Skeletal muscle satellite cell (primary cell): ENCODE results near the gene G3BP1.

ENCODE experiments used
- H3K27me3 ChIP-seq: 2 replicates; pipeline ENCODE4 v1.7.0; 2013; ENCODE audit warnings: low read length; ENCODE audit not compliant: control insufficient read depth, insufficient read depth
- H3K36me3 ChIP-seq: 2 replicates; pipeline ENCODE4 v1.7.0; 2013; ENCODE audit warnings: mild to moderate bottlenecking, control low read depth, low read length; ENCODE audit not compliant: insufficient read depth
- H3K4me1 ChIP-seq: 2 replicates; pipeline ENCODE4 v1.7.0; 2013; ENCODE audit warnings: low read length; ENCODE audit not compliant: control insufficient read depth, insufficient read depth
- H3K4me2 ChIP-seq: 2 replicates; pipeline ENCODE4 v1.7.0; 2013; ENCODE audit warnings: mild to moderate bottlenecking, low read length
- H3K4me3 ChIP-seq: 2 replicates; pipeline ENCODE4 v1.7.0; 2013; ENCODE audit warnings: low read length
- H3K9ac ChIP-seq: 2 replicates; pipeline ENCODE4 v1.7.0; 2013; ENCODE audit warnings: mild to moderate bottlenecking, low read depth, low read length, moderate library complexity
- H3K9me3 ChIP-seq: replicated peaks from 2 replicates; pipeline ENCODE4 v1.7.0; 2013; ENCODE audit warnings: mild to moderate bottlenecking, control low read depth, low read length

G3BP1 gene

DNA sequence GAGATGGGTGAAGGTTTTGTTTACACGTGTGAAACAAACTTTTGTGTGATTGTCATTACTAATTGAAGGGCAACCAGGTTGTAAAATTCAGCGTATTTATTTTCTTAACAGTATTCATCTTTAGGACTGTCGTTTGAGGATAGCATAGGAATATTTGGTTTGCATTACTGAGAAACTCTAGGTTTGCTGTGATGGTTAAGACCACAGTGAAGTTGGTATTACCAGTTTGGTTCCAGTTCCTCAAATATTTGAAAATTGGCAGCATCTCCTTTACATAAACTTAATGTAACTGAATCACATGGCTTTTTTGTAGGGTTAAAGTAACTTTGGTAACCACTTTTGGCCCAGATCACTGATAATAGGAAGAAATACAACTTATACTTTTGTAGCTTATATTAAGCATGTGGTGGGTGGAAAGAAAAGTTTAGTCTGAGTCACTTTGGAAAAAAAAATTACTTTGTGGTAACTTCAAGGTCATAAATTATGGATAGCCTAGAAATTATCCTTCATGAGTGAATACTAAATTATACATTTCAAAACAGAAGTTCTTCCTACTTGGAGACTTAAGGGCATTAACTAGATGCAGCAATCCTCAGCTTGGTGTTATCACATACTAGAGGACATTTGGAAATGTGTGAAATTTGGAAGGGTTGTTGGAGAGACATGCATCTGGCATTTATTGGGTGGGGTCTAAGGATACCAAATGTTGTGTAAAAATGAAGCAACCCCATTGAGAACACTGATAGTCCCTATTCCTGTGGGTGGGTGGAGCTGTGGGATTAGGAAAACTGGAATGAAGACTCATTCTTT lies 33.9 kb downstream of the G3BP1 start:
- no peaks in the 10 kb centered on the region for H3K27me3 ChIP-seq
- H3K36me3 ChIP-seq: peaks cover 75% of the 10 kb centered on the region
- no peak overlapping the region for H3K4me2 ChIP-seq
- peaks cover 22% of the 10 kb centered on the region for H3K4me1 ChIP-seq
- no peak overlapping the region for H3K4me3 ChIP-seq
- H3K9ac ChIP-seq: no peak overlapping the region
- H3K9me3 ChIP-seq: no peaks in the 10 kb centered on the region

DNA sequence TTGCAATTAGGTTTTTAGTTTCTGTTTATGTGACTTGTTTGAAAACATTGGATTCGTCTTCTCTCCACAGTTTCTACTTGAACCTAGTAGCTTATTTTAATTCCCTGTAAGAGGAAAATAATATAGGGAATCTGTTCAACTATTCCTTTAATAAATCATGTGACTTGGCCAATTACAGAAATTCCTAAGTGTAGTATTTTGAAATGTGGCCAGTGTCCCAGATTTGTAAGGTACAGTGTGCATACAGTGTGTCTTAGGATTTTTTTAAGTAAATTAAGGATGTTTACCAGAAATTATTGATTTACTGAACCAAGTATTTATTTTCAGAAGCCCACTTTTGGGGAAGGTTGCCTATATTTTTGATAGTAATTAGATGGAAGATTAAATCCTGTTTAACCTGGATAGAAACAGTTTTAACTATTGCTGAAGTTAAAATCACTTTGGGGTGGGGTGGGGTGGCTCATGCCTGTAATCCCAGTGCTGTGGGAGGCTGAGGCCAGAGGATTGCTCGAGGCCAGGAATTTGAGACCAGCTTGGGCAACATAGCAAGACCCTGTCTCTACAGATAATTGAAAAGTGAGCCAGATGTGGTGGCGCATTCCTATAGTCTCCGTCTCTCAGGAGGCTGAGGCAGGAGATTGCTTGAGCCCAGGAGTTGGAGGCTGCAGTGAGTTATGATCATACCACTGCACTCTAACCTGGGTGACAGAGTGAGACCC lies 36.9 kb downstream of the G3BP1 start:
- H3K9me3 ChIP-seq: no peaks in the 10 kb centered on the region
- H3K4me1 ChIP-seq: peaks cover 25% of the 10 kb centered on the region
- H3K9ac ChIP-seq: no peak overlapping the region
- no peak overlapping the region for H3K4me3 ChIP-seq
- H3K36me3 ChIP-seq: peaks cover 75% of the 10 kb centered on the region
- H3K4me2 ChIP-seq: no peak overlapping the region
- H3K27me3 ChIP-seq: no peaks in the 10 kb centered on the region

- Histone ChIP-seq H3K4me2 (no peak overlapping the region), H3K9me3 (no peaks in the 10 kb centered on the region), H3K4me3 (no peak overlapping the region), H3K36me3 (peaks cover 77% of the 10 kb centered on the region), H3K9ac (no peak overlapping the region), H3K27me3 (no peaks in the 10 kb centered on the region), H3K4me1 (peaks cover 16% of the 10 kb centered on the region)
Observed at GRCh38 chr5:151810449-151810848, 38.7 kb downstream of the G3BP1 start.

- no peaks in the 10 kb centered on the region for H3K27me3 ChIP-seq
- no peaks in the 10 kb centered on the region for H3K9me3 ChIP-seq
- H3K36me3 ChIP-seq: peaks cover 80% of the 10 kb centered on the region
- H3K4me1 ChIP-seq: peaks cover 11% of the 10 kb centered on the region
- H3K9ac ChIP-seq: no peak overlapping the region
- H3K4me3 ChIP-seq: no peak overlapping the region
- H3K4me2 ChIP-seq: no peak overlapping the region
Observed at GRCh38 chr5:151810897-151811296, 39.1 kb downstream of the G3BP1 start.

- H3K4me2 ChIP-seq: no peak overlapping the region
Observed at GRCh38 chr5:151811593-151812321, 40.0 kb downstream of the G3BP1 start.

GRCh38 chr5:151812757-151813309 lies 41.1 kb downstream of the G3BP1 start:
- Histone ChIP-seq H3K4me3 (no peak overlapping the region), H3K4me1 (peaks cover 6% of the 10 kb centered on the region), H3K36me3 (peaks cover 76% of the 10 kb centered on the region), H3K4me2 (no peak overlapping the region), H3K27me3 (no peaks in the 10 kb centered on the region), H3K9ac (no peak overlapping the region), H3K9me3 (no peaks in the 10 kb centered on the region)

More at GRCh38 chr5:151811593-151812321, 40.0 kb downstream of the G3BP1 start:
- Histone ChIP-seq H3K9me3 (no peaks in the 10 kb centered on the region), H3K9ac (no peak overlapping the region), H3K27me3 (no peaks in the 10 kb centered on the region), H3K4me1 (peaks cover 6% of the 10 kb centered on the region), H3K4me3 (no peak overlapping the region), H3K36me3 (peaks cover 79% of the 10 kb centered on the region)

DNA sequence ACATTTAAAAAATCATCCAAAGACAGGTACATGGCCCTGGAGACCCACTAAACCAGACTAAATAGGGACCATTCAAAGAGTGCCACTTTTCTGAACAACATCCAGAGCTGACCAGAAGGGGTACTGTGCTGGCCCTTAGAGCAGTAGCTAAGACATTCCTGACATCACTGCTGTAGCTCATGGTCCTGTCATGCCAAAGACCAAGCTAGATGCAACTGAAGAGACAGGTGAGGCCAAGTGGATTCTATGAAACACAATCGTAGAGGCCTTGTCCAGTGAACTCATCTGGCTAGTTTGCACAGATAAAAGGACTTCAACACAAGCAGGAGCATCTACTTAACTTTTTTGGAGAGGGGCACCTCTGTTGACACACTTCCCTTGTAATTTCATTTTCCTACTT lies 43.3 kb downstream of the G3BP1 start:
- Histone ChIP-seq H3K36me3 (peaks cover 64% of the 10 kb centered on the region), H3K9ac (no peak overlapping the region), H3K27me3 (no peaks in the 10 kb centered on the region), H3K4me1 (peaks cover 6% of the 10 kb centered on the region), H3K9me3 (no peaks in the 10 kb centered on the region), H3K4me2 (no peak overlapping the region), H3K4me3 (no peak overlapping the region)

GRCh38 chr5:151819830-151820229 lies 48.1 kb downstream of the G3BP1 start:
- no peaks in the 10 kb centered on the region for H3K9me3 ChIP-seq
- no peaks in the 10 kb centered on the region for H3K27me3 ChIP-seq
- no peaks in the 10 kb centered on the region for H3K4me1 ChIP-seq
- H3K9ac ChIP-seq: no peak overlapping the region
- no peak overlapping the region for H3K4me3 ChIP-seq
- no peak overlapping the region for H3K4me2 ChIP-seq
- H3K36me3 ChIP-seq: peaks cover 25% of the 10 kb centered on the region

GRCh38 chr5:151820271-151820670 lies 48.5 kb downstream of the G3BP1 start:
- Histone ChIP-seq H3K4me3 (no peak overlapping the region), H3K4me2 (no peak overlapping the region), H3K9me3 (no peaks in the 10 kb centered on the region), H3K27me3 (no peaks in the 10 kb centered on the region), H3K4me1 (no peaks in the 10 kb centered on the region), H3K36me3 (peaks cover 21% of the 10 kb centered on the region), H3K9ac (no peak overlapping the region)

GRCh38 chr5:151820903-151821302 lies 49.1 kb downstream of the G3BP1 start:
- Histone ChIP-seq H3K9me3 (no peaks in the 10 kb centered on the region), H3K9ac (no peak overlapping the region), H3K4me1 (no peaks in the 10 kb centered on the region), H3K4me3 (no peak overlapping the region), H3K27me3 (no peaks in the 10 kb centered on the region), H3K36me3 (peaks cover 18% of the 10 kb centered on the region), H3K4me2 (no peak overlapping the region)

DNA sequence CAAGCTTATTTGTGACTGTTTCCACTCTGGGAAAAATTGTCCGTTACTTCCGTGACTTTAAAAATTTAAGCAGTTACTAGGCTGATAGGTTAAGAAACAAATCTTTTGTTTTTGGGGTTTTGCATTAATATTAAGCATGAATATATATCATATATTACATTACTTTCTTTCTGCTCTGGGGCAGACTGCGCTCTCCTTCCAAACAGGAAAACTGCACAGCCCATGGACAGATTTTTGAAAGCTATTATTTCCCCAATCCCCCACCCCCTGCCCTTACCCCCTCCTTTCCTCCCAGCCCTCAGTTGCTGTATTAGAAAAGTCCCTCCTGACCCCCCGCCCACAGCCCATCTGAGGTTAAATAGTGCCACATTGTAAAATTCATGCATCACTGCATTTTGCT lies 50.4 kb downstream of the G3BP1 start:
- Histone ChIP-seq H3K9me3 (no peaks in the 10 kb centered on the region), H3K4me3 (no peak overlapping the region), H3K4me2 (no peak overlapping the region), H3K27me3 (no peaks in the 10 kb centered on the region), H3K36me3 (peaks cover 8% of the 10 kb centered on the region), H3K4me1 (no peaks in the 10 kb centered on the region), H3K9ac (no peak overlapping the region)
